K562 (cell line): ENCODE data around the gene FAM118B. TPM values are rescaled to one million over a fixed set of nuclear protein-coding genes. Genes with fewer than 3 reads are reported as not detected.

Experiments used
- ATAC-seq: fragments of 200-7000 bp; cut with Tn5 transposase; 3 replicates; pipeline ENCODE4 v1.9.1; 2020; ENCODE audit warnings: moderate library complexity
- BruUV-seq: library from RNA; stranded (reverse); fragments of 400-500 nt; replicated peaks from 2 replicates; lab custom pipeline; 2021; lab: Mats Ljungman, UMichigan
- CTCF ChIA-PET: fragments of 300-600 bp; formaldehyde crosslinking; extraction: SDS; loops from one replicate; lab custom pipeline; 2021; ENCODE audit warnings: low intra/inter-chr PET ratio; lab: Yijun Ruan, JAX
- POLR2A ChIA-PET: fragments of 300-600, 350-650 bp; sonication (Branson Sonifier 250); formaldehyde crosslinking; extraction: SDS; loops from one replicate; lab custom pipeline; 2021; ENCODE audit warnings: antibody characterized with exemption, inconsistent platforms; lab: Yijun Ruan, JAX
- DNase-seq, 4 experiments: peaks; one replicate each; pipeline versions ENCODE4 v3.0.0 to v3.0.0-alpha.2; 2011 to 2018; ENCODE audit warnings: low spot score in 3 of 4, mixed read lengths in 3 of 4; ENCODE audit errors: extremely low read depth in 1 of 4
- FAIRE-seq: peaks from 2 replicates; lab custom pipeline; 2011; peaks lifted over from hg19 to GRCh38; lab: Jason Lieb, UNC
- H2AFZ ChIP-seq: 2 replicates; pipeline ENCODE4 v1.6.0; 2011; ENCODE audit warnings: low read depth, low read length, control low read depth, inconsistent platforms
- H3K27ac ChIP-seq: fragments of 200-600 bp; 3 replicates; pipeline ENCODE4 v1.8.0; 2011; ENCODE audit warnings: low read depth, mild to moderate bottlenecking, control low read depth, inconsistent platforms, low read length, moderate library complexity, mixed read lengths; ENCODE audit errors: extremely low read depth
- H3K27me3 ChIP-seq, 2 experiments: fragments of 300-600 bp in 1 of 2; 2 replicates in 1 of 2; 3 replicates in 1 of 2; pipeline versions ENCODE4 v1.6.0 to v1.8.0; 2011; ENCODE audit warnings: inconsistent platforms in 2 of 2, low read length in 2 of 2, mild to moderate bottlenecking in 1 of 2, mixed read lengths in 1 of 2, moderate library complexity in 1 of 2; ENCODE audit not compliant: control insufficient read depth in 2 of 2, insufficient read depth in 2 of 2
- H3K36me3 ChIP-seq: fragments of 300-600 bp; 3 replicates; pipeline ENCODE4 v1.8.0; 2011; ENCODE audit warnings: mild to moderate bottlenecking, low read length, inconsistent platforms; ENCODE audit not compliant: control insufficient read depth, insufficient read depth
- H3K4me1 ChIP-seq, 2 experiments: fragments of 200-600 bp in 1 of 2; replicated peaks in 1 of 2; 2 replicates in 1 of 2; 3 replicates in 1 of 2; pipeline versions ENCODE4 v1.5.1 to v1.8.0; 2011; ENCODE audit warnings: inconsistent platforms in 2 of 2, low read length in 2 of 2, mild to moderate bottlenecking in 1 of 2, mixed read lengths in 1 of 2, moderate library complexity in 1 of 2; ENCODE audit not compliant: control insufficient read depth in 2 of 2, insufficient read depth in 2 of 2
- H3K4me2 ChIP-seq: 2 replicates; pipeline ENCODE4 v1.6.1; 2011; ENCODE audit warnings: low read length, control low read depth, inconsistent platforms, mixed read lengths; ENCODE audit not compliant: insufficient read depth
- H3K4me3 ChIP-seq: fragments of 200-600 bp; sonication (generic), shearing (Covaris generic); 2 replicates; pipeline ENCODE4 v1.5.1; 2016; ENCODE audit warnings: control low read depth, inconsistent platforms
- H3K79me2 ChIP-seq: fragments of 200-600 bp; 3 replicates; pipeline ENCODE4 v1.8.0; 2011; ENCODE audit warnings: low read length, inconsistent platforms; ENCODE audit not compliant: control insufficient read depth, insufficient read depth
- H3K9ac ChIP-seq, 2 experiments: 2 replicates each; pipeline versions ENCODE4 v1.6.0 to v1.6.1; 2011; ENCODE audit warnings: low read depth in 2 of 2, low read length in 2 of 2, control low read depth in 1 of 2, inconsistent platforms in 1 of 2, mild to moderate bottlenecking in 1 of 2, mixed read lengths in 1 of 2; ENCODE audit not compliant: insufficient read depth in 1 of 2
- H3K9me1 ChIP-seq: one replicate; pipeline ENCODE4 v1.6.0; 2011; ENCODE audit warnings: inconsistent platforms, mild to moderate bottlenecking, low read length, moderate library complexity; ENCODE audit not compliant: control insufficient read depth, insufficient read depth
- H3K9me3 ChIP-seq: replicated peaks from 2 replicates; pipeline ENCODE4 v1.5.1; 2011; ENCODE audit warnings: low read depth, low read length, inconsistent platforms; ENCODE audit not compliant: control insufficient read depth, insufficient read depth
- H4K20me1 ChIP-seq: replicated peaks from 2 replicates; pipeline ENCODE4 v1.6.1; 2011; ENCODE audit warnings: low read length, inconsistent platforms, mixed read lengths; ENCODE audit not compliant: control insufficient read depth, insufficient read depth
- HNRNPLL ChIP-seq: fragments of 200-400 bp; formaldehyde crosslinking; IDR thresholded peaks from 2 replicates; pipeline ENCODE4 v1.6.1; 2017; ENCODE audit warnings: low read length, low read depth, mild to moderate bottlenecking; ENCODE audit not compliant: poor library complexity, severe bottlenecking
- ZNF143 ChIP-seq: sonication (generic); formaldehyde crosslinking; IDR thresholded peaks from 2 replicates; pipeline ENCODE4 v1.9.0; 2022; ENCODE audit warnings: mild to moderate bottlenecking, missing genetic modification reagents
- ZNF583 ChIP-seq: fragments of 250-450 bp; sonication (Bioruptor Pico); IDR thresholded peaks from 2 replicates; pipeline ENCODE4 v1.4.0; 2020
- WGBS: fragments of 100-300 bp; shearing (Covaris generic); methylation state at CpG from one replicate; pipeline ENCODE4 v1.1.6; 2016; ENCODE audit warnings: low coverage, mixed read lengths; ENCODE audit not compliant: insufficient coverage; ENCODE audit errors: missing lambda C conversion rate; 5-methylcytosine and 5-hydroxymethylcytosine counted together
- in situ Hi-C: fragments of 300-500 bp; cut with MboI; formaldehyde crosslinking; loops from 4 replicates; pipeline ENCODE4 v1.15.0; 2018; ENCODE audit warnings: inconsistent platforms, mixed read lengths
- intact Hi-C: fragments of 100-400 bp; cut with micrococcal nuclease; formaldehyde crosslinking; loops from 2 replicates; pipeline ENCODE4 v1.14.2; 2022
- polyA plus RNA-seq, 8 experiments: library from polyadenylated mRNA; depleted of rRNA in 4 of 8; stranded (reverse) in 5 of 8; unstranded in 3 of 8; fragments of >200 nt; fragmentation: Nextera tagmentation in 2 of 8; fragmentation: Illumina TruSeq in 1 of 8; extraction: Ambion mirVana in 2 of 8; extraction: Trizol in 1 of 8; gene quantifications; 2 replicates each; pipeline versions ENCODE4 v1.2.1 to v1.2.3, GENCODE V29; 2011 to 2014; ENCODE audit warnings: inconsistent platforms in 1 of 8, missing spikeins in 1 of 8
- total RNA-seq, 7 experiments: library from RNA; depleted of rRNA in 6 of 7; stranded (reverse); fragments of >200 nt in 6 of 7; fragmentation: Illumina TruSeq in 2 of 7; extraction: Trizol in 2 of 7; gene quantifications; 2 replicates each; pipeline versions ENCODE4 v1.2.1 to v1.2.3, GENCODE V29; 2011 to 2021; ENCODE audit warnings: low replicate concordance in 1 of 7
- TF ChIP-seq, protein P1 (sequence below): fragments of 200-800 bp; sonication (Bioruptor generic); IDR thresholded peaks from 2 replicates; pipeline ENCODE4 v1.6.1; 2017; ENCODE audit warnings: missing genetic modification characterization, missing compliant biosample characterization
- TF ChIP-seq, protein P2 (sequence below): fragments of 450-650 bp; IDR thresholded peaks from 2 replicates; pipeline ENCODE4 v1.6.1; 2016; ENCODE audit warnings: missing biosample characterization, missing genetic modification characterization

Gene FAM118B
- total and polyA plus RNA-seq, 9 of the 15 experiments (the other 6 are each of a cell fraction or from before 2014, with no cell fraction given): 12.0 to 49.0 (median 22.1) TPM

DNA sequence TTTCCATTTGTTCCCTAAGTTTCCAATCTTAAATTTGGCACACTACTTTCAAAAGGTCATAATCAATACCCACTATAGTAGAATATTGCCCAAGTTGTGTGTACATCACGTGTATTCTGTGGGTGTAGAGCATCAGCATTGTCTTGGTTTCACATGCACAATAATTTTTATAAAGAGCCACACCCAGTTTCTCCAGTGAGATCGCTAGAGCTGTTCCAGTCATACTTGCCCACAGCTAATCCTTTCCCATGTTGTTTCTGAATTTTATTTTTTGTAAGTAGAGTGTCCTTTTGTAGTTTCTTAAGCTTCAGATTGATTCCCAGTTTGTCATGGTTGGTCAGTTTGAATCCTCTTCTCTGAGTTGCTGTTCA lies 13.7 kb downstream of the FAM118B start (continued):
- TF ChIP-seq, protein P1, sequence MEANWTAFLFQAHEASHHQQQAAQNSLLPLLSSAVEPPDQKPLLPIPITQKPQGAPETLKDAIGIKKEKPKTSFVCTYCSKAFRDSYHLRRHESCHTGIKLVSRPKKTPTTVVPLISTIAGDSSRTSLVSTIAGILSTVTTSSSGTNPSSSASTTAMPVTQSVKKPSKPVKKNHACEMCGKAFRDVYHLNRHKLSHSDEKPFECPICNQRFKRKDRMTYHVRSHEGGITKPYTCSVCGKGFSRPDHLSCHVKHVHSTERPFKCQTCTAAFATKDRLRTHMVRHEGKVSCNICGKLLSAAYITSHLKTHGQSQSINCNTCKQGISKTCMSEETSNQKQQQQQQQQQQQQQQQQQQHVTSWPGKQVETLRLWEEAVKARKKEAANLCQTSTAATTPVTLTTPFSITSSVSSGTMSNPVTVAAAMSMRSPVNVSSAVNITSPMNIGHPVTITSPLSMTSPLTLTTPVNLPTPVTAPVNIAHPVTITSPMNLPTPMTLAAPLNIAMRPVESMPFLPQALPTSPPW (CRISPR knock-in tag): no peak
- TF ChIP-seq ZNF583 (CRISPR knock-in tag): no peak
- TF ChIP-seq, protein P2, sequence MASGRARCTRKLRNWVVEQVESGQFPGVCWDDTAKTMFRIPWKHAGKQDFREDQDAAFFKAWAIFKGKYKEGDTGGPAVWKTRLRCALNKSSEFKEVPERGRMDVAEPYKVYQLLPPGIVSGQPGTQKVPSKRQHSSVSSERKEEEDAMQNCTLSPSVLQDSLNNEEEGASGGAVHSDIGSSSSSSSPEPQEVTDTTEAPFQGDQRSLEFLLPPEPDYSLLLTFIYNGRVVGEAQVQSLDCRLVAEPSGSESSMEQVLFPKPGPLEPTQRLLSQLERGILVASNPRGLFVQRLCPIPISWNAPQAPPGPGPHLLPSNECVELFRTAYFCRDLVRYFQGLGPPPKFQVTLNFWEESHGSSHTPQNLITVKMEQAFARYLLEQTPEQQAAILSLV (tag): no peak

DNA sequence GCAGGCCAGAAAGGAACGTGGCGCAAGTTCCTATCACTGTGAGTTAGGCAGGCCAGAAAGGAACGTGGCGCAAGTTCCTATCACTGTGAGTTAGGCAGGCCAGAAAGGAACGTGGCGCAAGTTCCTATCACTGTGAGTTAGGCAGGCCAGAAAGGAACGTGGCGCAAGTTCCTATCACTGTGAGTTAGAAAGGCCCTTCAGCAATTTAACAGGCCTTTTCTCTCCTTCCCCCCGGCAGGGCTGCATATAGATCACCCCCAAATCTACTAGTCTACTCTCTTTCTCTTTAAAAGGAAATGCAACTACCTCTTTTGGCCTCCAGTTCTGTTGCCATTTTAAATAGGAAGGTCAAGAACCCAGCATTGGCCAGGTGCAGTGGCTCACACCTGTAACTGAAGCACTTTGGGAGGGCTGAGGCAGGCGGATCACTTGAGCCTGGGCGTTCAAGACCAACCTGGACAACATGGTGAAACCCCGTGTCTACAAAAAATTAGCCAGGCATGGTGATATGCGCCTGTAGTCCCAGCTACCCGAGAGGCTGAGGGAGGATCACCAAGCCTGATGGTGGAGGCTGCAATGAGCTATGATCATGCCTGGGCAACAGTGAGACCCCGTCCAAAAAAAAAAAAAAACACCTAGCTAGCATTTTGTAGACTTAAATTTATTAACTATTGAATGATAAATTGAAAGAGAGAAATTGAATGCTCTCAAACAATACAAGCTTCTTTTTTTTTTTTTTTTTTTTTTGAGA lies 14.9 kb downstream of the FAM118B start:
- peaks cover 12% of the 10 kb centered on the region for H3K36me3 ChIP-seq
- ChIA-PET POLR2A (interaction anchor here (1.5 to 1.9 kb wide), 2 partner anchors 13 to 14 kb away, joined by 5 read pairs; no protein-coding TSS in a partner anchor), CTCF (no interaction called here)
- H2AFZ ChIP-seq: peak overlapping the region; percentile 78
- H3K79me2 ChIP-seq: peaks cover 38% of the 10 kb centered on the region; the same call in 2 of the 3 replicates
- peak overlapping the region; percentile 70 for H3K27ac ChIP-seq
- H3K27me3 ChIP-seq: no peaks in the 10 kb centered on the region
- TF ChIP-seq ZNF143 (CRISPR knock-in tag): no peak
- TF ChIP-seq HNRNPLL: peak; percentile 65
- no TSS peak for BruUV-seq
- WGBS: 74% methylated on average over 9 of the region's 15 CpGs
- FAIRE-seq: no peak
- no peak overlapping the region for H3K9ac ChIP-seq
- H3K9me3 ChIP-seq: no peaks in the 10 kb centered on the region
- intact Hi-C loops: no loop called here
- in situ Hi-C loops: no loop called here
- H3K4me1 ChIP-seq: no peaks in the 10 kb centered on the region; a peak in 2 of 5 replicates
- no peak overlapping the region for H3K4me3 ChIP-seq
- peak; percentile 51 for ATAC-seq
- peak overlapping the region; percentile 32; the same call in 1 of the 2 replicates for H3K4me2 ChIP-seq
- no peak for DNase-seq
- no peaks in the 10 kb centered on the region for H4K20me1 ChIP-seq
- no peaks in the 10 kb centered on the region for H3K9me1 ChIP-seq
